ENCODE measurements around the gene PPP1R37.

Gene PPP1R37

DNA sequence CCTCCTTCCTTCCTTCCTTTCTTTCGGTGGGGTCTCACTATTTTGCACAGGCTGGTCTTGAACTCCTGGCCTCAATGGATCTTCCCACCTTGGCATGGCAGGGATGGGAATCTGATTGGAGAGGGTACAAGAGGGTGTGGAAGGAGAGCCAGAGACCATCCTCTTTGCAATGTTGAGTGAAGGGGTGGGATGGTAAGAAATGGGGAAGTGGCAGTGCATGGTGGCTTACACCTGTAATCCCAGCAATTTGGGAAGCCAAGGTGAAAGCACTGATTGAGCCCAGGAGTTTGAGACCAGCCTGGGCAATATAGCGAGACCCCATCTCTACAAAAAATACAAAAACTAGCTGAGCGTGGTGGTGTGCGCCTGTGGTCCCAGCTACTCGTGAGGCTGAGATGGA is 91.1 kb downstream of the PPP1R37 start:
- TF ChIP-seq, protein P1, sequence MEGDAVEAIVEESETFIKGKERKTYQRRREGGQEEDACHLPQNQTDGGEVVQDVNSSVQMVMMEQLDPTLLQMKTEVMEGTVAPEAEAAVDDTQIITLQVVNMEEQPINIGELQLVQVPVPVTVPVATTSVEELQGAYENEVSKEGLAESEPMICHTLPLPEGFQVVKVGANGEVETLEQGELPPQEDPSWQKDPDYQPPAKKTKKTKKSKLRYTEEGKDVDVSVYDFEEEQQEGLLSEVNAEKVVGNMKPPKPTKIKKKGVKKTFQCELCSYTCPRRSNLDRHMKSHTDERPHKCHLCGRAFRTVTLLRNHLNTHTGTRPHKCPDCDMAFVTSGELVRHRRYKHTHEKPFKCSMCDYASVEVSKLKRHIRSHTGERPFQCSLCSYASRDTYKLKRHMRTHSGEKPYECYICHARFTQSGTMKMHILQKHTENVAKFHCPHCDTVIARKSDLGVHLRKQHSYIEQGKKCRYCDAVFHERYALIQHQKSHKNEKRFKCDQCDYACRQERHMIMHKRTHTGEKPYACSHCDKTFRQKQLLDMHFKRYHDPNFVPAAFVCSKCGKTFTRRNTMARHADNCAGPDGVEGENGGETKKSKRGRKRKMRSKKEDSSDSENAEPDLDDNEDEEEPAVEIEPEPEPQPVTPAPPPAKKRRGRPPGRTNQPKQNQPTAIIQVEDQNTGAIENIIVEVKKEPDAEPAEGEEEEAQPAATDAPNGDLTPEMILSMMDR (IDR thresholded peaks at IDR 0.05; ENCODE audit: low read depth, low read length, missing control alignments), result no peak
- H3K4me3 ChIP-seq (ENCODE audit: low read depth, low read length), result no peak overlapping the region
- DNase-seq (ENCODE audit: low read depth), result no peak

DNA sequence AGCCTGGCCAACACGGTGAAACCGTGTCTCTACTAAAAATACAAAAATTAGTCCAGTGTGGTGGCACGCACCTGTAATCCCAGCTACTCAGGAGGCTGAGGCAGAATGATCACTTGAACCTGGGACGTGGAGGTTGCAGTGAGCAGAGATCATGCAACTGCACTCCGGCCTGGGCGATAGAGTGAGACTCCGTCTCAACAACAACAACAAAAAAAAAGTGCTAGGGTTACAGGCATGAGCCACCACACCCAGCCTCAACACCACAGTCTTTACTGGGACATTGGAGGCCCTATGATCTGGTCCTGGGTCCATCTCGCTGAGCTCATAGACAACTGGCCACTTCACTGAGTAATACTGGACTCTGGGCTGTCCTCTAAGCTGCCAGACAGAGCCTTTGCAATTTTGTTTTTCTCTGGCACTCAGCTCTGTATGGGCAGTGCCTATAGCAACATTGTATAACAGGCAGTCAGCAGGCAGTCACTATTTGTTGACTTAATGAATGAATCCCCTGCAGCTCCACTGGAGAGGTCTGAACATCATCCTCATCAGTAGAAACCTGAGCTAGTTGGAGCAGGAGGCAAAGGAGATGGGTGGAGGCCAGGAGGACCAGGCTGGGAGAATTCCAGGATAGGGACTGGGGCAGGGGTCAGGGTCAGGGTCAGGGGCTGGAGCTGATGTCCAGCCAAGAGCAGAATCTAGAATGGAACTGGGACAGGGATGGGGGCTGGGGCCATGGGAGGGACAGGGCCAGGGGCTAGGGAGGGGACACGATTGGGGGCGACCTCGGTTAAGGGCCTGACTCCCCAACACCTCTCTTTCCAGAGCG is 93.7 kb downstream of the PPP1R37 start:
- no peak overlapping the region for H3K4me3 ChIP-seq (ENCODE audit: low read depth, low read length)
- no peak for DNase-seq (ENCODE audit: low read depth)
- TF ChIP-seq, protein P1 (IDR thresholded peaks at IDR 0.05; ENCODE audit: low read depth, low read length, missing control alignments), result no peak

DNA sequence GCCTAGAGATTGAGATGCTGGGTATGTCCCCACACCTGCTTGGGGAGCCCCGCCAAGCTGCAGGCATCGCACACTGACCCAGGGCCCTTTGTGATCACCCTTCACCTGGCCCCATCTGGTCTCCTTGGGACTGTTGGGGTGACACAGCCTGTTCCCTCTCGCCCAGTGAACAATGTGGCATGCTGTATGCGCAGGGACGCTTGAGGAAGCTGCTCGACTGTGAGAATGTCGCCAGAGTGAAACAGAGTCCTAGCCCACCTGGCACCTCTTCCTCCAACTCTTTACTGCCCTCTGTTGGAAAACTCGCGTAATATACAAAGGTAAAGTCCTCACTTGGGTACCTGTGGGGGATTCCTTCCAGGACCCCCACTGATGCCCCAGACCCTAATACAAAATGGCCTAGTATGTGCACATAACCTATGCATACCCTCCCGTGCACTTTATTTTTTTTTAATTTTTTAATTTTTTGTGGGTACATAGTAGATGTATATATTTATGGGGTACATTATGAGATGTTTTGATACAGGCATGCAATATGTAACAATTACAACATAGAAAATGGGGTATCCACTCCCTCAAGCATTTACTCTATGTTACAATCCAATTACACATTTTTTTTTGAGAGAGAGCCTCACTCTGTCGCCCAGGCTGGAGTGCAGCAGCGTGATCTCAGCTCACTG is 94.6 kb downstream of the PPP1R37 start:
- TF ChIP-seq, protein P1 (IDR thresholded peaks at IDR 0.05; ENCODE audit: low read depth, low read length, missing control alignments), result peak; percentile 77
- no peak for DNase-seq (ENCODE audit: low read depth)
- H3K4me3 ChIP-seq (ENCODE audit: low read depth, low read length), result no peak overlapping the region

DNA sequence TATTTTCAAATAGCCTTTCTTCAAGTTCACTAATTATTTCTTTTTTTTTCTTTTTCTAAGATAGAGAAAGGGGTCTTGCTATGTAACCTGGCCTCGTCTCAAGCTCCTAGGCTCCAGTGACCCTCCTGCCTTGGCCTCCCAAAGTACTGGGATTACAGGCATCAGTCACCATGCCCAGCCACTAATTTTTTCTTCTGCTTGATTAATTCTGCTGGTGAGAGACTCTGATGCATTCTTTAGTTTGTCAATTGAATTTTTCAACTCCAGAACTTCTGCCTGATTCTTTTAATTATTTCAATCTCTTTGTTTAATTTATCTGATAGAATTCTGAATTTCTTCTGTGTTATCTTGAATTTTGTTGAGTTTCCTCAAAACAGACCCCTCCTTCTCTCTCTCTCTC is 97.0 kb downstream of the PPP1R37 start:
- H3K4me3 ChIP-seq (ENCODE audit: low read depth, low read length), result no peak overlapping the region
- no peak for DNase-seq (ENCODE audit: low read depth)
- TF ChIP-seq, protein P1 (IDR thresholded peaks at IDR 0.05; ENCODE audit: low read depth, low read length, missing control alignments), result no peak

DNA sequence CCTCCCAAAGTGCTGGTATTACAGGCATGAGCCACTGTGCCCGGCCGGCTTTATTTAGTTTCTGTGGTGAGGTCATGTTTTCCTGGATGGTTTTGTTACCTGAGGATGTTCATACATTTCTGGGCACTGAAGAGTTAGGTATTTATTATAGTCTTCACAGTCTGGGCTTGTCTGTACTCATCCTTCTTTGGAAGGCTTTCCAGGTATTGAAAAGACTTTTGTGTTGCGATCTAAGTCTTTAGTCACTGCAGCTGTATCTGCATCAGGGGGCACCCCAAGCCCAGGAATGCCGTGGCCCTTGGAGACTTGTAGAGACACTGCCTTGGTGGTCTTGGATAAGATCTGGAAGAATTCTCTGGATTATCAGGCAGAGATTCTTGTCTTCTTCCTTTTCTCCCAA is 98.4 kb downstream of the PPP1R37 start:
- no peak for DNase-seq (ENCODE audit: low read depth)
- TF ChIP-seq, protein P1 (IDR thresholded peaks at IDR 0.05; ENCODE audit: low read depth, low read length, missing control alignments), result no peak
- H3K4me3 ChIP-seq (ENCODE audit: low read depth, low read length), result no peak overlapping the region

DNA sequence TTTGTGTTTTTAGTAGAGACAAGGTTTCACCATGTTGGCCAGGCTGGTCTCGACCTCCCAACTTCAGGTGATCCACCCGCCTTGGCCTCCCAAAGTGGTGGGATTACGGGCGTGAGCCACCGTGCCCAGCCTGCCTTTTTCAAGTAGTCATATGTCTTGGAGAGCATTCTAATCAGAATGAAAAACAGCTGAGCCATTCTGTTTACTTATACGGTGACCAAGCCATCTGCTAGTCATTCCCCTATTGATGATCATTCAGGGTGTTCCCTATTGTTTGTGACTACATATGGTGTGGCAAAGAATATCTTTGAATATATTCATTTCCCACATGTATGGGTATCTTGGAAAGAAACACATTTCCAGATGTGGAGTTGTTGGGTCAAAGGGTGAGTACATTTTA is 102.8 kb downstream of the PPP1R37 start:
- no peak for DNase-seq (ENCODE audit: low read depth)
- TF ChIP-seq, protein P1 (IDR thresholded peaks at IDR 0.05; ENCODE audit: low read depth, low read length, missing control alignments), result no peak
- H3K4me3 ChIP-seq (ENCODE audit: low read depth, low read length), result no peak overlapping the region
